GM12878 (cell line): ENCODE measurements around the gene ZFP36. TPM values are rescaled to one million over a fixed set of nuclear protein-coding genes. Genes with fewer than 3 reads are reported as not detected.
A peak's percentile ranks its signal among the peaks of the same experiment; 100 is the strongest.

Experiments
- ASH2L ChIP-seq: fragments of 300-600, 200-600 bp; sonication (generic); IDR thresholded peaks from 2 replicates; pipeline ENCODE4 v1.6.1; 2017; ENCODE audit warnings: low read depth, mild to moderate bottlenecking, borderline replicate concordance
- BRCA1 ChIP-seq: IDR thresholded peaks from 2 replicates; pipeline ENCODE4 v1.6.1; 2011; ENCODE audit warnings: low read depth, low read length, improper control_type of control experiment
- CBFB ChIP-seq: IDR thresholded peaks from 2 replicates; pipeline ENCODE4 v1.6.1; 2016; ENCODE audit warnings: antibody characterized with exemption, low read depth
- FOS ChIP-seq: IDR thresholded peaks from 3 replicates; pipeline ENCODE4 v1.6.1; 2011; ENCODE audit warnings: borderline replicate concordance; ENCODE audit not compliant: insufficient read length; ENCODE audit errors: extremely low read depth
- HDAC6 ChIP-seq: fragments of 200-600 bp; sonication (generic); IDR thresholded peaks from one replicate; pipeline ENCODE4 v1.8.0; 2017; ENCODE audit warnings: antibody characterized with exemption; ENCODE audit not compliant: unreplicated experiment
- MXI1 ChIP-seq: fragments of 150-350 bp; IDR thresholded peaks from 2 replicates; pipeline ENCODE4 v1.6.1; 2011; ENCODE audit warnings: low read depth, mild to moderate bottlenecking, inconsistent platforms, low read length, improper control_type of control experiment
- NFYB ChIP-seq: IDR thresholded peaks from 2 replicates; pipeline ENCODE4 v1.6.1; 2011; ENCODE audit warnings: low read depth, mild to moderate bottlenecking, low read length, improper control_type of control experiment, moderate library complexity; ENCODE audit not compliant: insufficient read depth
- POLR2A ChIP-seq: IDR thresholded peaks from 2 replicates; pipeline ENCODE4 v1.6.1; 2011; ENCODE audit warnings: low read depth, mild to moderate bottlenecking, low read length
- POU2F2 ChIP-seq: IDR thresholded peaks from 3 replicates; pipeline ENCODE4 v1.6.1; 2011; ENCODE audit warnings: low read depth, mild to moderate bottlenecking, low read length, borderline replicate concordance
- RCOR1 ChIP-seq: conservative IDR thresholded peaks from 2 replicates; pipeline ENCODE4 v1.6.1; 2012; ENCODE audit warnings: low read depth, low read length, improper control_type of control experiment
- RUNX3 ChIP-seq: IDR thresholded peaks from 2 replicates; pipeline ENCODE4 v1.6.1; 2012; ENCODE audit warnings: low read length, inconsistent platforms
- ZNF207 ChIP-seq: fragments of 450-650 bp; IDR thresholded peaks from 2 replicates; pipeline ENCODE4 v1.6.1; 2014; ENCODE audit warnings: antibody characterized with exemption, mild to moderate bottlenecking, borderline replicate concordance
- ZNF217 ChIP-seq: fragments of 450-650 bp; IDR thresholded peaks from 2 replicates; pipeline ENCODE4 v1.6.1; 2017; ENCODE audit warnings: antibody characterized with exemption, mild to moderate bottlenecking
- ZZZ3 ChIP-seq: IDR thresholded peaks from 2 replicates; pipeline ENCODE4 v1.6.1; 2011; ENCODE audit warnings: low read depth; ENCODE audit not compliant: control insufficient read depth, insufficient read length
- polyA plus RNA-seq, 11 experiments: library from polyadenylated mRNA; depleted of rRNA in 4 of 11; unstranded in 6 of 11; stranded (reverse) in 5 of 11; fragments of >200 nt; fragmentation: Nextera tagmentation in 4 of 11; fragmentation: Illumina TruSeq in 1 of 11; extraction: Ambion mirVana in 4 of 11; extraction: Trizol in 1 of 11; gene quantifications; 1 replicate in 1 of 11; 2 replicates in 10 of 11; pipeline versions ENCODE4 v1.2.1 to v1.2.3, GENCODE V29; 2011 to 2016; ENCODE audit warnings: inconsistent platforms in 2 of 11, missing spikeins in 2 of 11, low read depth in 1 of 11
- total RNA-seq, 4 experiments: library from RNA; depleted of rRNA in 3 of 4; stranded (reverse); fragments of >200 nt in 3 of 4; fragmentation: Illumina TruSeq in 1 of 4; extraction: Trizol in 1 of 4; gene quantifications; 2 replicates each; pipeline versions ENCODE4 v1.2.1 to v1.2.3, GENCODE V29; 2013 to 2021
- TF ChIP-seq, protein P1 (sequence below): IDR thresholded peaks from 2 replicates; pipeline ENCODE4 v1.6.1; 2012; ENCODE audit warnings: improper control_type of control experiment, low read depth, low read length; ENCODE audit not compliant: insufficient replicate concordance
- TF ChIP-seq, protein P2 (sequence below): IDR thresholded peaks from 2 replicates; pipeline ENCODE4 v1.6.1; 2011; ENCODE audit warnings: borderline replicate concordance, low read depth, mild to moderate bottlenecking, moderate library complexity, mixed read lengths, low read length; ENCODE audit not compliant: insufficient read depth; ENCODE audit errors: extremely low read length
- TF ChIP-seq, protein P3 (sequence below): IDR thresholded peaks from 2 replicates; pipeline ENCODE4 v1.6.1; 2011; ENCODE audit warnings: borderline replicate concordance, low read depth, mild to moderate bottlenecking, moderate library complexity, low read length; ENCODE audit not compliant: insufficient read depth, poor library complexity, severe bottlenecking
- TF ChIP-seq, protein P4 (sequence below): fragments of 450-650 bp; IDR thresholded peaks from 2 replicates; pipeline ENCODE4 v1.6.1; 2017; ENCODE audit warnings: mild to moderate bottlenecking, moderate library complexity

The ZFP36 gene
- total and polyA plus RNA-seq, 10 of the 15 experiments (the other 5 are each of a cell fraction or from before 2014, with no cell fraction given) = 5.3 to 55.0 (median 18.1) TPM

DNA sequence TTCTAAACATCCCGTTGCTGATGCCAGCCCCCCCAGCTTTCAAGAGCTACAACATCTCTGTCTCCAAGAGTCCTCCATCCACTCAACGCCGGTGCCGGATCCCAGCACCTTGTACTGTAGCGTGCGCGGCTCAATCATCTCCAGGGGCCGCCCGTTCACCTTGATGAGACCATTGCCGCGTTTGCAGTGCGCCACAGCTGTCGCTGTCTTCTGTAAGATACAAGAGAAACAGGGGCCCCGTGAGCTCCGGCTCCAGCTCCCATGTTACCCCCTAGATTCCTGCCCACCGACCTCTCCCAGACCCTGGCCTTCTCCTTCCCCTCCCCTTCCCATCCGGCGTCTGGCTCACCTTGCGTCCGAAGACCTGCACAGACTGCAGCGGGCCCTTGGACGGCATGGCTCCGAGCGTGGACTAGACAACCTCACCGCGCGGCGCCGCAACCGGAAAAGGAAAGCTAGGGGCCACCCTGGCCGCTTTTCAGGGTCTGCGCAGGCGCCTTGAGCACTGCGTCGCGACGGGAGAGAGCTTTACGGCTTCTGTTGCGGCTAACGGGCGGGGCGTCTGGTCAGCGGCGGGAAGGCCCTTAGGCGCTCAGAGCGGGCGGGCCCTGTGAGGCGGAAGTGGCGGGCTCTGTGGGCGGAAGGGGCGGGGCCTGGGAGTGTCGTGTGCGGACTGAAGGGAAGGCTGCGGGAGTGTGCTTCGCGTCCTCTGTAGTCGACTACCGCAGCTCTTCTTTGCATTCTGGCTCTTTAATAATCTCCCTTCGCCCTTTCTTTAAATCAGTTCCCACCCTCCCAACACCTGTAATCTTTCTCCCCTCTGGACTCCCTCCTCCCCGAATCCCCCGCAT lies 29.1 kb downstream of the ZFP36 start, which contains the start of gene RPS16 (continued):
- TF ChIP-seq FOS (no peak), CBFB (peak; percentile 97), HDAC6 (peak; percentile 89), ASH2L (no peak), ZZZ3 (no peak), POU2F2 (peak; percentile 86), ZNF207 (peak; percentile 78), RUNX3 (peak; percentile 86), RCOR1 (no peak), MXI1 (peak; percentile 96), NFYB (no peak), POLR2A (peak; percentile 100), ZNF217 (no peak), BRCA1 (no peak)
- TF ChIP-seq, protein P1, sequence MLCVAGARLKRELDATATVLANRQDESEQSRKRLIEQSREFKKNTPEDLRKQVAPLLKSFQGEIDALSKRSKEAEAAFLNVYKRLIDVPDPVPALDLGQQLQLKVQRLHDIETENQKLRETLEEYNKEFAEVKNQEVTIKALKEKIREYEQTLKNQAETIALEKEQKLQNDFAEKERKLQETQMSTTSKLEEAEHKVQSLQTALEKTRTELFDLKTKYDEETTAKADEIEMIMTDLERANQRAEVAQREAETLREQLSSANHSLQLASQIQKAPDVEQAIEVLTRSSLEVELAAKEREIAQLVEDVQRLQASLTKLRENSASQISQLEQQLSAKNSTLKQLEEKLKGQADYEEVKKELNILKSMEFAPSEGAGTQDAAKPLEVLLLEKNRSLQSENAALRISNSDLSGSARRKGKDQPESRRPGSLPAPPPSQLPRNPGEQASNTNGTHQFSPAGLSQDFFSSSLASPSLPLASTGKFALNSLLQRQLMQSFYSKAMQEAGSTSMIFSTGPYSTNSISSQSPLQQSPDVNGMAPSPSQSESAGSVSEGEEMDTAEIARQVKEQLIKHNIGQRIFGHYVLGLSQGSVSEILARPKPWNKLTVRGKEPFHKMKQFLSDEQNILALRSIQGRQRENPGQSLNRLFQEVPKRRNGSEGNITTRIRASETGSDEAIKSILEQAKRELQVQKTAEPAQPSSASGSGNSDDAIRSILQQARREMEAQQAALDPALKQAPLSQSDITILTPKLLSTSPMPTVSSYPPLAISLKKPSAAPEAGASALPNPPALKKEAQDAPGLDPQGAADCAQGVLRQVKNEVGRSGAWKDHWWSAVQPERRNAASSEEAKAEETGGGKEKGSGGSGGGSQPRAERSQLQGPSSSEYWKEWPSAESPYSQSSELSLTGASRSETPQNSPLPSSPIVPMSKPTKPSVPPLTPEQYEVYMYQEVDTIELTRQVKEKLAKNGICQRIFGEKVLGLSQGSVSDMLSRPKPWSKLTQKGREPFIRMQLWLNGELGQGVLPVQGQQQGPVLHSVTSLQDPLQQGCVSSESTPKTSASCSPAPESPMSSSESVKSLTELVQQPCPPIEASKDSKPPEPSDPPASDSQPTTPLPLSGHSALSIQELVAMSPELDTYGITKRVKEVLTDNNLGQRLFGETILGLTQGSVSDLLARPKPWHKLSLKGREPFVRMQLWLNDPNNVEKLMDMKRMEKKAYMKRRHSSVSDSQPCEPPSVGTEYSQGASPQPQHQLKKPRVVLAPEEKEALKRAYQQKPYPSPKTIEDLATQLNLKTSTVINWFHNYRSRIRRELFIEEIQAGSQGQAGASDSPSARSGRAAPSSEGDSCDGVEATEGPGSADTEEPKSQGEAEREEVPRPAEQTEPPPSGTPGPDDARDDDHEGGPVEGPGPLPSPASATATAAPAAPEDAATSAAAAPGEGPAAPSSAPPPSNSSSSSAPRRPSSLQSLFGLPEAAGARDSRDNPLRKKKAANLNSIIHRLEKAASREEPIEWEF = no peak
- TF ChIP-seq, protein P2, sequence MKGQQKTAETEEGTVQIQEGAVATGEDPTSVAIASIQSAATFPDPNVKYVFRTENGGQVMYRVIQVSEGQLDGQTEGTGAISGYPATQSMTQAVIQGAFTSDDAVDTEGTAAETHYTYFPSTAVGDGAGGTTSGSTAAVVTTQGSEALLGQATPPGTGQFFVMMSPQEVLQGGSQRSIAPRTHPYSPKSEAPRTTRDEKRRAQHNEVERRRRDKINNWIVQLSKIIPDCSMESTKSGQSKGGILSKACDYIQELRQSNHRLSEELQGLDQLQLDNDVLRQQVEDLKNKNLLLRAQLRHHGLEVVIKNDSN = no peak
- TF ChIP-seq, protein P3, sequence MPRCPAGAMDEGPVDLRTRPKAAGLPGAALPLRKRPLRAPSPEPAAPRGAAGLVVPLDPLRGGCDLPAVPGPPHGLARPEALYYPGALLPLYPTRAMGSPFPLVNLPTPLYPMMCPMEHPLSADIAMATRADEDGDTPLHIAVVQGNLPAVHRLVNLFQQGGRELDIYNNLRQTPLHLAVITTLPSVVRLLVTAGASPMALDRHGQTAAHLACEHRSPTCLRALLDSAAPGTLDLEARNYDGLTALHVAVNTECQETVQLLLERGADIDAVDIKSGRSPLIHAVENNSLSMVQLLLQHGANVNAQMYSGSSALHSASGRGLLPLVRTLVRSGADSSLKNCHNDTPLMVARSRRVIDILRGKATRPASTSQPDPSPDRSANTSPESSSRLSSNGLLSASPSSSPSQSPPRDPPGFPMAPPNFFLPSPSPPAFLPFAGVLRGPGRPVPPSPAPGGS = peak; percentile 53
- TF ChIP-seq, protein P4, sequence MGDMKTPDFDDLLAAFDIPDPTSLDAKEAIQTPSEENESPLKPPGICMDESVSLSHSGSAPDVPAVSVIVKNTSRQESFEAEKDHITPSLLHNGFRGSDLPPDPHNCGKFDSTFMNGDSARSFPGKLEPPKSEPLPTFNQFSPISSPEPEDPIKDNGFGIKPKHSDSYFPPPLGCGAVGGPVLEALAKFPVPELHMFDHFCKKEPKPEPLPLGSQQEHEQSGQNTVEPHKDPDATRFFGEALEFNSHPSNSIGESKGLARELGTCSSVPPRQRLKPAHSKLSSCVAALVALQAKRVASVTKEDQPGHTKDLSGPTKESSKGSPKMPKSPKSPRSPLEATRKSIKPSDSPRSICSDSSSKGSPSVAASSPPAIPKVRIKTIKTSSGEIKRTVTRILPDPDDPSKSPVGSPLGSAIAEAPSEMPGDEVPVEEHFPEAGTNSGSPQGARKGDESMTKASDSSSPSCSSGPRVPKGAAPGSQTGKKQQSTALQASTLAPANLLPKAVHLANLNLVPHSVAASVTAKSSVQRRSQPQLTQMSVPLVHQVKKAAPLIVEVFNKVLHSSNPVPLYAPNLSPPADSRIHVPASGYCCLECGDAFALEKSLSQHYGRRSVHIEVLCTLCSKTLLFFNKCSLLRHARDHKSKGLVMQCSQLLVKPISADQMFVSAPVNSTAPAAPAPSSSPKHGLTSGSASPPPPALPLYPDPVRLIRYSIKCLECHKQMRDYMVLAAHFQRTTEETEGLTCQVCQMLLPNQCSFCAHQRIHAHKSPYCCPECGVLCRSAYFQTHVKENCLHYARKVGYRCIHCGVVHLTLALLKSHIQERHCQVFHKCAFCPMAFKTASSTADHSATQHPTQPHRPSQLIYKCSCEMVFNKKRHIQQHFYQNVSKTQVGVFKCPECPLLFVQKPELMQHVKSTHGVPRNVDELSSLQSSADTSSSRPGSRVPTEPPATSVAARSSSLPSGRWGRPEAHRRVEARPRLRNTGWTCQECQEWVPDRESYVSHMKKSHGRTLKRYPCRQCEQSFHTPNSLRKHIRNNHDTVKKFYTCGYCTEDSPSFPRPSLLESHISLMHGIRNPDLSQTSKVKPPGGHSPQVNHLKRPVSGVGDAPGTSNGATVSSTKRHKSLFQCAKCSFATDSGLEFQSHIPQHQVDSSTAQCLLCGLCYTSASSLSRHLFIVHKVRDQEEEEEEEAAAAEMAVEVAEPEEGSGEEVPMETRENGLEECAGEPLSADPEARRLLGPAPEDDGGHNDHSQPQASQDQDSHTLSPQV = no peak
